Memory B cell (primary cell): ENCODE measurements around the gene GLTP.

ENCODE experiments used
- ATAC-seq: fragments of 150-1000 bp; cut with Tn5 transposase; 2 replicates; pipeline ENCODE4 v1.10.0; 2021; ENCODE audit warnings: low read depth, mild to moderate bottlenecking, moderate library complexity
- DNase-seq, 2 donors: peaks; one replicate each; pipeline ENCODE4 v3.0.0; 2022; ENCODE audit warnings: low spot score in 2 of 2
- H3K27ac Mint-ChIP-seq: one replicate; pipeline ENCODE4 v1.8.0; 2022; ENCODE audit warnings: mild to moderate bottlenecking, moderate library complexity, mixed read lengths
- H3K27me3 Mint-ChIP-seq: one replicate; pipeline ENCODE4 v1.8.0; 2022; ENCODE audit warnings: mixed read lengths
- H3K36me3 Mint-ChIP-seq: one replicate; pipeline ENCODE4 v1.8.0; 2022; ENCODE audit warnings: mild to moderate bottlenecking, mixed read lengths
- H3K4me1 Mint-ChIP-seq: one replicate; pipeline ENCODE4 v1.8.0; 2022; ENCODE audit warnings: mixed read lengths
- H3K4me3 Mint-ChIP-seq: one replicate; pipeline ENCODE4 v1.8.0; 2022; ENCODE audit warnings: mild to moderate bottlenecking, moderate library complexity, mixed read lengths
- H3K9me3 Mint-ChIP-seq: one replicate; pipeline ENCODE4 v1.8.0; 2022; ENCODE audit warnings: mixed read lengths

Gene GLTP

GRCh38 chr12:109833307-109834189 lies 46.8 kb downstream of the GLTP start, which contains the start of gene TRPV4:
Gene TRPV4, minus strand, starts transcription at chr12:109833398. Its CDS starts 18,602 bp downstream, at chr12:109814796.
- H3K36me3 Mint-ChIP-seq = peaks cover 2% of the 10 kb centered on the region
- ATAC-seq (no peak), DNase-seq (no peak)
- no peaks in the 10 kb centered on the region for H3K9me3 Mint-ChIP-seq
- H3K4me3 Mint-ChIP-seq = peak within 1 kb of the TSS; percentile 11
- H3K27ac Mint-ChIP-seq = no peak within 1 kb of the TSS
- peaks cover 19% of the 10 kb centered on the region for H3K27me3 Mint-ChIP-seq
- H3K4me1 Mint-ChIP-seq = peaks cover 4% of the 10 kb centered on the region

DNA sequence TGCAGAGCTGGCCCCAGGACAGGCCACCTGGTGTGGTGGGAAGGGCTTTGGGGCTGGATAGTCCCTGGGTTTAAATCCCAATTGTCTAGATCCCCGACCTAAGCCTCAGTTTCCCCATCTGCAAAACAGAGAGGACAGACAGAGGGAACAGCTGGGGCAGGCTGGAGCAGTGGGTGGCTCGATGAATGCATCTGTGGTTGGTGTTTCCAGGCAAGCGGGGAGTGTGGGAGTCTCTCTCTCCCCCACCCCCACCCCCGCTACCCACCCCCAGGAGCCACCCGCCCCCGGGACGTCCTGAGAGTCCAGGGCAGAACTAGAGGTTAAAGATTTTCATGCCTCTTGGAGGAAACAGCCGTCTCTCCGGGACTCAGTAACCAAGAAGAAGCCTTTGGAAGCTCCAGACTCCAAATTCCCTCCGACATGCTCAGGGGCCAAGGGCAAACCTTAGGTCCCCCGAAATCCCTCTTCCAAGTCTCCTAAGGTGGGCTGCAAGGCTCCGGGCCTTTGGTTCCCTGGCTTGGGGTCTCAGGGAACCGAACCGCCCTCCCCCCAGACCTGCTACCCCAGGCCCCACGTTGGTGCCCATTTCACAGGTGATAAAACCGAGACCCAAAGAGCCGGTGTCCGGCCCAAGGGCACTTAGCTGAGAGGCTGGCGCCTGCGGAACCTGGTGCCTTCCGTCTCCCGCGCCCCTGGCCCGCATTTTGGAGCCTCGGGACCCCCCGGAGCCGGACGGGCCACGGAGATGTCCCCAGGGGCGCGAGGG lies 47.6 kb downstream of the GLTP start:
- H3K27me3 Mint-ChIP-seq = peaks cover 20% of the 10 kb centered on the region
- H3K27ac Mint-ChIP-seq = no peak overlapping the region
- peaks cover 2% of the 10 kb centered on the region for H3K36me3 Mint-ChIP-seq
- no peak overlapping the region for H3K4me3 Mint-ChIP-seq
- DNase-seq (no peak), ATAC-seq (no peak)
- H3K4me1 Mint-ChIP-seq = peaks cover 4% of the 10 kb centered on the region
- H3K9me3 Mint-ChIP-seq = no peaks in the 10 kb centered on the region

GRCh38 chr12:109831929-109832328 lies 48.4 kb downstream of the GLTP start:
- DNase-seq = no peak
- Mint-ChIP-seq H3K27ac (no peak overlapping the region), H3K4me1 (peaks cover 6% of the 10 kb centered on the region), H3K36me3 (peaks cover 2% of the 10 kb centered on the region), H3K4me3 (no peak overlapping the region), H3K27me3 (peaks cover 26% of the 10 kb centered on the region), H3K9me3 (no peaks in the 10 kb centered on the region)
- no peak for ATAC-seq

DNA sequence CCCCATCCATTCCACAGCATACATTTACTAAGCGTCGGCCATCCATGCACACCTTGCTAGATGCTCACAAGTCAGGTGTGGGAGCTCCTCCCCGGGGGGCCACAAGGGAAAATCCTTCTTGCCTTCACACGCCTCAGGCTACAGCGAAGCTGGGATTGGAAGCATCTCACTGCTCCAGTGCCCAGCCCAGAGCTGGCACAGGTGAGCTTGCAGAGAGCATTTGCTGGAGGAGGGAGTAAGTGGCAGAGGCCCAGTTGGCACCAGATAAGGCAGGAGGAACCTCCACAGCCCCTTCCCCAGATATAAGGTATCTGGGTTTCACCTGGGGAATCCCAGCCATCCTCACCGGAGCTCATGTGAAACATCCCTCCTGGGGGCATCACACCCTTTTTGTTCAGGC lies 49.0 kb downstream of the GLTP start:
- H3K4me1 Mint-ChIP-seq = peaks cover 6% of the 10 kb centered on the region
- ATAC-seq (no peak), DNase-seq (no peak)
- H3K9me3 Mint-ChIP-seq = no peaks in the 10 kb centered on the region
- H3K27me3 Mint-ChIP-seq = peaks cover 29% of the 10 kb centered on the region
- no peak overlapping the region for H3K27ac Mint-ChIP-seq
- no peak overlapping the region for H3K4me3 Mint-ChIP-seq
- peaks cover 2% of the 10 kb centered on the region for H3K36me3 Mint-ChIP-seq

- Mint-ChIP-seq H3K4me1 (peaks cover 6% of the 10 kb centered on the region), H3K27ac (no peak overlapping the region), H3K36me3 (peaks cover 2% of the 10 kb centered on the region), H3K27me3 (peaks cover 29% of the 10 kb centered on the region), H3K9me3 (no peaks in the 10 kb centered on the region), H3K4me3 (no peak overlapping the region)
- DNase-seq (no peak), ATAC-seq (no peak)
These were observed 49.6 kb downstream of the GLTP start for GRCh38 chr12:109830718-109831117.

DNA sequence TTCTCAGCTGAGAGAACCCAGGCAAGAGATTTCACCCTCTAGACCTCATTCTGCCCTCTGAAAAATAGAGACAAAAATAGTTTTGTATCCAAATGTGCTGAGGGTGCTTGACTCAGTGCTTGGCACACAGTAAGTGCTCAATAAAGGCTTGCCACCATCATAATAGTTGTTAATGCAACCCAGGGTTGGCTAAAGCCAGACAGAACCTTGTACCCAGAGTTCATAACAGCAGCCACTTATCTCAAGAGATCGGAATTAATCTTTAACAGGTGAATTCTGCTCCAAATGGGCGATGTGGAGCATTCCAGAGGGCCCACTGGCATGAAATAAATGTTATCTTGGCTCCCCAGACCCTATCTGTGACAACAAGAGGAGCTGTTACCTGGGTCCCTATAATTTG lies 50.1 kb downstream of the GLTP start:
- H3K36me3 Mint-ChIP-seq = peaks cover 2% of the 10 kb centered on the region
- H3K27me3 Mint-ChIP-seq = peaks cover 27% of the 10 kb centered on the region
- H3K9me3 Mint-ChIP-seq = no peaks in the 10 kb centered on the region
- no peak overlapping the region for H3K4me3 Mint-ChIP-seq
- no peak overlapping the region for H3K27ac Mint-ChIP-seq
- no peak for DNase-seq
- ATAC-seq = no peak
- H3K4me1 Mint-ChIP-seq = peaks cover 6% of the 10 kb centered on the region

GRCh38 chr12:109829667-109830066 lies 50.7 kb downstream of the GLTP start:
- Mint-ChIP-seq H3K27ac (no peak overlapping the region), H3K4me1 (peaks cover 6% of the 10 kb centered on the region), H3K36me3 (peaks cover 2% of the 10 kb centered on the region), H3K9me3 (no peaks in the 10 kb centered on the region), H3K27me3 (peaks cover 25% of the 10 kb centered on the region), H3K4me3 (no peak overlapping the region)
- DNase-seq (no peak), ATAC-seq (no peak)

DNA sequence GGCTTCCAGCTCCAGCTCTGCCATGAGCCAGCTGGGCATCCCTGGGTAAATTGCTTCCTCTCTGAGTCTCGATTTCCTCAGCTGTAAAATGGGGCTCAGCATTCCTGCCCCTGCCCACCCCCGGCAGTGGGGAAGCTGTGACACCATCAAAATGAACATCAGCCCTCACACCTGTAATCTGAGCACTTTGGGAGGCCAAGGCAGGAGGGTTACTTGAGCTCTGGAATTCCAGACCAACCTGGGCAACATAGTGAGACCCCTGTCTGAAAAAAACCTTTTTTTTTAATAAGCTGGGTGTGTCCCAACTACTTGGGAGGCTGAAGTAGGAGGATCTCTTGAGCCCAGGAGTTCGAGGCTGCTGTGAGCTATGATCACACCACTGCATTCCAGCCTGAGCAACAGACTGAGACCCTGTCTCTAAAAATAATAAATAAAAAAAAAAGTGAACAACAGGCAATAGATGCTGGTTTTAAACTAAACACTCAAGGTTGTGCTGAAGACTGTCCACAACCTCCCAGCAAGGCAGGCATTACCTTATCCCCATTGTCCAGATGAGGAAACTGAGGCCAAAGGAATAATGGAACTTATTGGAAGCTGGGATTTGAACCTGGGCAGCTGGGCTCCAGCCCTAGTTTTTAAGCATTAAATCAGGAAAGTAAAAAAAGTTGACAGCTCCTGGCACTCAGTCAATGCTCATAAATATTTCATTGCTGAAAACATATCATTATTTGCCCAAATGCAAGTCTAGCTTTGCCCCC lies 51.4 kb downstream of the GLTP start:
- Mint-ChIP-seq H3K36me3 (peaks cover 2% of the 10 kb centered on the region), H3K9me3 (no peaks in the 10 kb centered on the region), H3K27ac (no peak overlapping the region), H3K4me1 (peaks cover 6% of the 10 kb centered on the region), H3K27me3 (peaks cover 22% of the 10 kb centered on the region), H3K4me3 (no peak overlapping the region)
- DNase-seq (no peak), ATAC-seq (no peak)

- Mint-ChIP-seq H3K36me3 (no peaks in the 10 kb centered on the region), H3K9me3 (no peaks in the 10 kb centered on the region), H3K27me3 (peaks cover 17% of the 10 kb centered on the region), H3K27ac (no peak overlapping the region), H3K4me1 (peaks cover 2% of the 10 kb centered on the region), H3K4me3 (no peak overlapping the region)
- ATAC-seq (no peak), DNase-seq (no peak)
These were observed 52.5 kb downstream of the GLTP start for GRCh38 chr12:109827566-109828550.

DNA sequence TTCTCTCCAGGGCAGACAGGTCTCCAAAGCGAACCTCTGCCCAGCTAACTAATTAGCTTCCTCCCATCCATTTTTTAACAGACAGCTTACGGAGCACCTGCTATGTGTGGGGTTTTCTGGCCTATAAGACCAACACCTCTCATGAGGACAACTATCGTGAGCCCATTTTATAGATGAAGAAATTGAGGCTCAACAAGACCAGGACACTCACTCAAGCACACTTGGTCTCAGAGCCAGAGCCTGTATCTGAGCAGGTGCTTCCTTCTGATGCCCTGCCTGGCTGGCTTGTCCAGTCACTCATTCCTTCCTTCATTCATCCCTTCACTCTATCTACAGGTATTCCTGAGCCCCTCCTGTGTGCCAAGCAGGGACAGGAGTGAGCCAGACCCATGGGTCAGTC lies 53.3 kb downstream of the GLTP start:
- H3K27ac Mint-ChIP-seq = no peak overlapping the region
- DNase-seq = no peak

GRCh38 chr12:109824731-109825130 lies 55.6 kb downstream of the GLTP start:
- Mint-ChIP-seq H3K4me3 (no peak overlapping the region), H3K27ac (no peak overlapping the region), H3K9me3 (no peaks in the 10 kb centered on the region), H3K4me1 (peaks cover 2% of the 10 kb centered on the region), H3K27me3 (peaks cover 18% of the 10 kb centered on the region), H3K36me3 (no peaks in the 10 kb centered on the region)
- no peak for ATAC-seq
- no peak for DNase-seq

More for the DNA sequence above, 53.3 kb downstream of the GLTP start:
- no peak for ATAC-seq
- Mint-ChIP-seq H3K9me3 (no peaks in the 10 kb centered on the region), H3K27me3 (peaks cover 17% of the 10 kb centered on the region), H3K4me3 (no peak overlapping the region), H3K4me1 (peaks cover 2% of the 10 kb centered on the region), H3K36me3 (no peaks in the 10 kb centered on the region)

GRCh38 chr12:109822951-109823411 lies 57.4 kb downstream of the GLTP start:
- no peak for ATAC-seq
- Mint-ChIP-seq H3K36me3 (no peaks in the 10 kb centered on the region), H3K9me3 (no peaks in the 10 kb centered on the region), H3K4me3 (no peak overlapping the region), H3K27me3 (peaks cover 17% of the 10 kb centered on the region), H3K27ac (no peak overlapping the region), H3K4me1 (peaks cover 2% of the 10 kb centered on the region)
- no peak for DNase-seq

- H3K4me3 Mint-ChIP-seq = no peak overlapping the region
- no peak overlapping the region for H3K27ac Mint-ChIP-seq
- peaks cover 16% of the 10 kb centered on the region for H3K27me3 Mint-ChIP-seq
- ATAC-seq (no peak), DNase-seq (no peak)
- H3K4me1 Mint-ChIP-seq = peaks cover under 1% of the 10 kb centered on the region
- H3K9me3 Mint-ChIP-seq = no peaks in the 10 kb centered on the region
- no peaks in the 10 kb centered on the region for H3K36me3 Mint-ChIP-seq
These were observed 57.9 kb downstream of the GLTP start for GRCh38 chr12:109822416-109822815.
